Frontal cortex (tissue), 4 donors: Measurements from ENCODE around the gene SCFD2. TPM values are rescaled to one million over a fixed set of nuclear protein-coding genes. Genes with fewer than 3 reads are reported as not detected.

Experiments used
- DNase-seq, 2 donors: peaks; one replicate each; pipeline ENCODE4 v3.0.0; 2012; ENCODE audit warnings: low spot score in 2 of 2
- FAIRE-seq: peaks from 2 replicates; lab custom pipeline; 2012; peaks lifted over from hg19 to GRCh38; lab: Jason Lieb, UNC
- small RNA-seq: library from RNA; depleted of rRNA; stranded (forward); fragments of <200 nt; gene quantifications from one replicate; pipeline ENCODE3, GENCODE V24; 2014
- total RNA-seq: library from RNA; depleted of rRNA; stranded (reverse); fragments of >200 nt; gene quantifications from one replicate; pipeline ENCODE4 v1.2.3, GENCODE V29; 2014
- donor health status: control.
- donor health status: control.
- donor health status: control.

SCFD2 gene
- total RNA-seq, 1 donor from 2014 or later: 17.5 TPM

GRCh38 chr4:52833941-52834525, 531.8 kb downstream of the SCFD2 start:
- no peak for DNase-seq

GRCh38 chr4:52825460-52826090, 540.3 kb downstream of the SCFD2 start:
- DNase-seq: no peak
- no peak for FAIRE-seq

More at GRCh38 chr4:52833941-52834525, 531.8 kb downstream of the SCFD2 start:
- no peak for FAIRE-seq

GRCh38 chr4:52824603-52825459, 541.0 kb downstream of the SCFD2 start:
- FAIRE-seq (no peak), DNase-seq (no peak)

- DNase-seq: no peak
- FAIRE-seq: no peak
Measured at GRCh38 chr4:52824270-52824602, 541.6 kb downstream of the SCFD2 start.

GRCh38 chr4:52823702-52824092, 542.2 kb downstream of the SCFD2 start:
- FAIRE-seq (no peak), DNase-seq (no peak)

Small RNAs within 50 kb of the gene (small RNA-seq; reads per million reads assigned to genes)
- not detected for gene RNU6-310P

Other genes with a start within 250 kb of the SCFD2 start
- gene FIP1L1, start 11.6 kb upstream of the SCFD2 start, total RNA-seq: 105 TPM
- 67.7 TPM for gene LNX1, start 225.4 kb upstream of the SCFD2 start, total RNA-seq